Esophagus muscularis mucosa (tissue), 4 donors: ENCODE results near the gene CXCR6. TPM values are rescaled to one million over a fixed set of nuclear protein-coding genes. Genes with fewer than 3 reads are reported as not detected.
A peak's percentile ranks its signal among the peaks of the same experiment; 100 is the strongest.

Experiments
- DNase-seq: peaks from one replicate; pipeline ENCODE4 v3.0.0-alpha.2; 2017; ENCODE audit errors: extremely low spot score
- H3K27ac ChIP-seq, 4 donors: fragments of 200-600 bp; sonication (generic); replicated peaks in 1 of 4; 1 replicate in 3 of 4; 2 replicates in 1 of 4; pipeline ENCODE4 v1.5.1; 2016 to 2019; ENCODE audit warnings: mild to moderate bottlenecking in 1 of 4
- H3K27me3 ChIP-seq, 4 donors: fragments of 200-600 bp; sonication (generic); one replicate each; pipeline versions ENCODE4 v1.5.1 to v1.6.0; 2016 to 2019
- H3K36me3 ChIP-seq, 4 donors: fragments of 200-600 bp; sonication (generic); one replicate each; pipeline ENCODE4 v1.5.1; 2016 to 2019
- H3K4me1 ChIP-seq, 4 donors: fragments of 200-600 bp; sonication (generic); one replicate each; pipeline ENCODE4 v1.5.1; 2016 to 2019
- H3K4me3 ChIP-seq, 4 donors: fragments of 200-600 bp; sonication (generic); 1 replicate in 2 of 4; 2 replicates in 2 of 4; pipeline ENCODE4 v1.5.1; 2016 to 2019; ENCODE audit warnings: mild to moderate bottlenecking in 4 of 4, moderate library complexity in 1 of 4
- H3K9me3 ChIP-seq, 4 donors: fragments of 200-600 bp; sonication (generic); 1 replicate in 3 of 4; 2 replicates in 1 of 4; pipeline ENCODE4 v1.5.1; 2016 to 2019
- EP300 ChIP-seq: sonication (generic); formaldehyde crosslinking; IDR thresholded peaks from one replicate; pipeline ENCODE4 v1.6.1; 2017; ENCODE audit warnings: antibody characterized with exemption
- POLR2A ChIP-seq: fragments of 450-650 bp; IDR thresholded peaks from one replicate; pipeline ENCODE4 v1.6.1; 2017; ENCODE audit warnings: antibody characterized with exemption, moderate library complexity, mild to moderate bottlenecking, low read depth
- POLR2AphosphoS5 ChIP-seq, 2 donors: sonication (generic); formaldehyde crosslinking; IDR thresholded peaks; one replicate each; pipeline ENCODE4 v1.6.1; 2017; ENCODE audit warnings: antibody characterized with exemption in 2 of 2
- WGBS: methylation state at CpG from one replicate; pipeline ENCODE4 v1.1.5; 2018; 5-methylcytosine and 5-hydroxymethylcytosine counted together
- intact Hi-C: fragments of 100-400 bp; cut with DNase I; formaldehyde crosslinking; loops from one replicate; pipeline ENCODE4 v1.15.1; 2023
- total RNA-seq, 4 donors: library from RNA; depleted of rRNA; stranded (reverse); fragments of >200 nt; gene quantifications; one replicate each; pipeline versions ENCODE4 v1.1.0 to v1.2.1, GENCODE V29; 2016
- TF ChIP-seq, protein P1 (sequence below), 3 experiments: fragments of 200-600 bp in 2 of 3; fragments of 450-650 bp in 1 of 3; sonication (generic) in 2 of 3; IDR thresholded peaks; one replicate each; pipeline ENCODE4 v1.5.1; 2017 to 2019; ENCODE audit warnings: antibody characterized with exemption in 3 of 3, mild to moderate bottlenecking in 2 of 3, moderate library complexity in 1 of 3

The CXCR6 gene
- total RNA-seq, 4 donors from 2014 or later, result 0.39 to 7.1 (median 0.49) TPM

- H3K36me3 ChIP-seq, result peaks cover 35 to 87% (median 72%) of the 10 kb centered on the region in 4 donors
- no peak for TF ChIP-seq POLR2A
- H3K27ac ChIP-seq, result peak overlapping the region in 1 of 4 donors; percentile 56
- no peak for DNase-seq
- H3K4me3 ChIP-seq, result no peak overlapping the region
- H3K4me1 ChIP-seq, result peaks cover 0 to 13% (median 6%) of the 10 kb centered on the region in 4 donors
- intact Hi-C loops, result no loop called here
- H3K27me3 ChIP-seq, result no peaks in the 10 kb centered on the region
- WGBS, result no CpG with 5 or more reads among the region's 3 CpGs
- H3K9me3 ChIP-seq, result no peaks in the 10 kb centered on the region
Observed at GRCh38 chr3:45947361-45947760, 4.1 kb downstream of the CXCR6 start.

- Histone ChIP-seq H3K4me1 (peaks cover 0 to 13% (median 4%) of the 10 kb centered on the region in 4 donors), H3K4me3 (no peak overlapping the region), H3K36me3 (peaks cover 44 to 87% (median 77%) of the 10 kb centered on the region in 4 donors), H3K27me3 (no peaks in the 10 kb centered on the region), H3K27ac (peak overlapping the region in 2 of 4 donors; percentile 27 to 56), H3K9me3 (no peaks in the 10 kb centered on the region)
- intact Hi-C loops, result no loop called here
- 84% methylated on average over 6 of the region's 6 CpGs for WGBS
- TF ChIP-seq POLR2A, result no peak
- no peak for TF ChIP-seq POLR2AphosphoS5 (IDR thresholded peaks at IDR 0.05)
- no peak for TF ChIP-seq EP300
- TF ChIP-seq, protein P1, sequence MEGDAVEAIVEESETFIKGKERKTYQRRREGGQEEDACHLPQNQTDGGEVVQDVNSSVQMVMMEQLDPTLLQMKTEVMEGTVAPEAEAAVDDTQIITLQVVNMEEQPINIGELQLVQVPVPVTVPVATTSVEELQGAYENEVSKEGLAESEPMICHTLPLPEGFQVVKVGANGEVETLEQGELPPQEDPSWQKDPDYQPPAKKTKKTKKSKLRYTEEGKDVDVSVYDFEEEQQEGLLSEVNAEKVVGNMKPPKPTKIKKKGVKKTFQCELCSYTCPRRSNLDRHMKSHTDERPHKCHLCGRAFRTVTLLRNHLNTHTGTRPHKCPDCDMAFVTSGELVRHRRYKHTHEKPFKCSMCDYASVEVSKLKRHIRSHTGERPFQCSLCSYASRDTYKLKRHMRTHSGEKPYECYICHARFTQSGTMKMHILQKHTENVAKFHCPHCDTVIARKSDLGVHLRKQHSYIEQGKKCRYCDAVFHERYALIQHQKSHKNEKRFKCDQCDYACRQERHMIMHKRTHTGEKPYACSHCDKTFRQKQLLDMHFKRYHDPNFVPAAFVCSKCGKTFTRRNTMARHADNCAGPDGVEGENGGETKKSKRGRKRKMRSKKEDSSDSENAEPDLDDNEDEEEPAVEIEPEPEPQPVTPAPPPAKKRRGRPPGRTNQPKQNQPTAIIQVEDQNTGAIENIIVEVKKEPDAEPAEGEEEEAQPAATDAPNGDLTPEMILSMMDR (IDR thresholded peaks at IDR 0.05), result no peak
- DNase-seq, result no peak
Observed at GRCh38 chr3:45948311-45948781, 5.1 kb downstream of the CXCR6 start.

DNA sequence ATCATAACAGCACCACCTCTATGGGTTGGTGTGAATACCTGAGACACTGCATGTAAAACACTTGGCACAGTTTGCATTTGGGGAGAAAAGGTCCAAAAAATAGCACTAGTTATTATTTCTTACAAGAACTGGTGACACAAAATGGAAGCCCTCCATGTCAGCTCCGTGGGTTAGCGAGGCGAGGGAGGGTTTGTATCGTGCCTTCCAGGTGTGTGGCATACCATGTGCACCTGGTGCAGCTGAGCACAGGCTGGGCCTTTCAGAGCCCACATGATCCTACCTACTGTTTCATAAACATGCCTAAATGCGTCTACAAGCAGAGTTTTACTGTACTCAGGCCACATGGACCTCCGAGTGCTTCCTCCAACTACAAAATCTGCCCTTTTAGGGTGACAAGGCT, 5.6 kb downstream of the CXCR6 start:
- H3K27me3 ChIP-seq, result no peaks in the 10 kb centered on the region
- no peaks in the 10 kb centered on the region for H3K9me3 ChIP-seq
- no peak overlapping the region for H3K4me3 ChIP-seq
- peak overlapping the region in 2 of 4 donors; percentile 27 to 56 for H3K27ac ChIP-seq
- H3K36me3 ChIP-seq, result peaks cover 50 to 92% (median 80%) of the 10 kb centered on the region in 4 donors
- peaks cover 0 to 13% (median 4%) of the 10 kb centered on the region in 4 donors for H3K4me1 ChIP-seq
- WGBS, result 83% methylated on average over 2 of the region's 6 CpGs
- DNase-seq, result no peak
- TF ChIP-seq EP300 (no peak), POLR2AphosphoS5 (IDR thresholded peaks at IDR 0.05) (no peak), POLR2A (no peak)
- TF ChIP-seq, protein P1 (IDR thresholded peaks at IDR 0.05), result no peak
- intact Hi-C loops, result no loop called here

DNA sequence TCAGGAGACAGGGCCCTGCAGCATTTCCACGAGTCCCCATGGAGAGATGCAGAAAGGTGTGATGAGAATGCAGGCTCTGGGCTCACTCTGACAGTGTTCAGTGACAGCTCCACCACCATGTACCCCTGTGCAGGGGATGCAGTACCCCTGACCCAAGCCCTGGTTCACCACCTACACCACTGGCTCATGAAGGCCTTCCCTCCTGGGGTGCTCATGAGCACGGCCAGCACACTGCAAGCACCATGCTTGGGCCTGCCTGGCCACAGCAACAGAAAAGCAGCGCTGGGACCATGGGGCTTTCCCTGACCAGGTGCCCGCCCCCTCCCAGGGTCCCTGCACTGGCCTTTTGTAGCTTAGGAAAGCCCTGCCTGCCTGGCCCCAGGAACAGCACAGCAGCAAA, 6.2 kb downstream of the CXCR6 start:
- Histone ChIP-seq H3K4me3 (no peak overlapping the region), H3K9me3 (no peaks in the 10 kb centered on the region), H3K27me3 (no peaks in the 10 kb centered on the region), H3K27ac (peak overlapping the region in 1 of 4 donors; percentile 56), H3K36me3 (peaks cover 55 to 98% (median 86%) of the 10 kb centered on the region in 4 donors), H3K4me1 (peaks cover 0 to 13% (median 4%) of the 10 kb centered on the region in 4 donors)
- WGBS, result 96% methylated on average over 3 of the region's 4 CpGs
- TF ChIP-seq, protein P1 (IDR thresholded peaks at IDR 0.05), result no peak
- no peak for DNase-seq
- intact Hi-C loops, result no loop called here

DNA sequence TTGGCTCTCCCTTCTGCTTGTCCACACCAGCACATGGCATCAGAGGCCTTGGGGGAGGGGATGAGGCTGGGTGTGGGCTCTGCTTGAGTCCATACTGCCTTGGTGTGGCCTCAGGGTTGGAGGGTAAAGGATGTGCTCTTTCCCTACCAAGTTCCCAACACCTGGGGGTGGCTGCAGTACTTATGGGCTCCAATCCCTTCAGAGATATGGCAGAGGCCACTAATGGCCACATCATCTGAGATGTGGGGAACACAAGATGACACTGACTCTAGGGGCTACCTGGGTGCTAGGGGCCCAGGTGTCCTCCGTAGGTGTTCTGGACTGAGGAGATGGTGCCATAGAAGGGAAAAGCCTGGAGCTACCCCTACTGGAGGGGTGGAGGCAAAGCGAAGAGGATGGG, 6.9 kb downstream of the CXCR6 start:
- DNase-seq, result no peak

More for the DNA sequence above, 6.9 kb downstream of the CXCR6 start:
- no peaks in the 10 kb centered on the region for H3K9me3 ChIP-seq
- intact Hi-C loops, result no loop called here
- TF ChIP-seq POLR2A (no peak), EP300 (no peak), POLR2AphosphoS5 (IDR thresholded peaks at IDR 0.05) (no peak)
- TF ChIP-seq, protein P1 (IDR thresholded peaks at IDR 0.05), result no peak
- H3K27me3 ChIP-seq, result no peaks in the 10 kb centered on the region
- H3K4me1 ChIP-seq, result peaks cover 0 to 13% (median 4%) of the 10 kb centered on the region in 4 donors
- H3K36me3 ChIP-seq, result peaks cover 62 to 99% (median 92%) of the 10 kb centered on the region in 4 donors
- no peak overlapping the region for H3K4me3 ChIP-seq
- peak overlapping the region in 2 of 4 donors; percentile 25 to 56 for H3K27ac ChIP-seq
- 100% methylated on average over 1 of the region's 2 CpGs for WGBS
